CD14-positive monocyte (primary cell): ENCODE data around the gene PREP. TPM values are rescaled to one million over a fixed set of nuclear protein-coding genes. Genes with fewer than 3 reads are reported as not detected.

Experiments used
- DNase-seq, 3 donors: peaks; one replicate each; pipeline ENCODE4 v3.0.0-alpha.2; 2011 to 2022
- H2AFZ ChIP-seq: 2 replicates; pipeline ENCODE4 v1.6.0; 2012; ENCODE audit warnings: mild to moderate bottlenecking, low read depth, low read length, inconsistent platforms; ENCODE audit not compliant: insufficient read depth, poor library complexity, severe bottlenecking
- H3K27ac ChIP-seq, 2 donors: 1 replicate in 1 of 2; 2 replicates in 1 of 2; pipeline ENCODE4 v1.5.1; 2012 to 2013; ENCODE audit warnings: low read length in 2 of 2, control low read depth in 1 of 2, inconsistent platforms in 1 of 2, low read depth in 1 of 2, mild to moderate bottlenecking in 1 of 2
- H3K27me3 ChIP-seq, 2 donors: one replicate each; pipeline versions ENCODE4 v1.6.0 to v1.6.1; 2011 to 2013; ENCODE audit warnings: low read length in 2 of 2; ENCODE audit not compliant: control insufficient read depth in 2 of 2, insufficient read depth in 2 of 2
- H3K36me3 ChIP-seq, 2 donors: replicated peaks in 1 of 2; 1 replicate in 1 of 2; 2 replicates in 1 of 2; pipeline versions ENCODE4 v1.5.1 to v1.6.1; 2012 to 2013; ENCODE audit warnings: low read length in 2 of 2, control low read depth in 1 of 2, inconsistent platforms in 1 of 2, mild to moderate bottlenecking in 1 of 2; ENCODE audit not compliant: insufficient read depth in 2 of 2, control insufficient read depth in 1 of 2
- H3K4me1 ChIP-seq, 2 donors: 1 replicate in 1 of 2; 2 replicates in 1 of 2; pipeline versions ENCODE4 v1.5.1 to v1.6.1; 2012 to 2013; ENCODE audit warnings: low read length in 2 of 2, control low read depth in 1 of 2, inconsistent platforms in 1 of 2, mild to moderate bottlenecking in 1 of 2, moderate library complexity in 1 of 2; ENCODE audit not compliant: insufficient read depth in 2 of 2, control insufficient read depth in 1 of 2
- H3K4me2 ChIP-seq: replicated peaks from 2 replicates; pipeline ENCODE3; 2012; ENCODE audit warnings: low read length, moderate library complexity, mild to moderate bottlenecking; ENCODE audit not compliant: poor library complexity, severe bottlenecking; ENCODE audit errors: extremely low read depth
- H3K4me3 ChIP-seq, 3 experiments: fragments of 200-600 bp in 1 of 3; sonication (generic) in 1 of 3; replicated peaks in 1 of 3; 1 replicate in 2 of 3; 2 replicates in 1 of 3; pipeline ENCODE4 v1.5.1; 2011 to 2013; ENCODE audit warnings: low read length in 3 of 3, mild to moderate bottlenecking in 3 of 3, control low read depth in 2 of 3, low read depth in 2 of 3, inconsistent platforms in 1 of 3, moderate library complexity in 1 of 3
- H3K79me2 ChIP-seq: 2 replicates; pipeline ENCODE4 v1.6.0; 2012; ENCODE audit warnings: mild to moderate bottlenecking, control low read depth, inconsistent platforms, low read length, moderate library complexity; ENCODE audit not compliant: insufficient read depth
- H3K9ac ChIP-seq: 2 replicates; pipeline ENCODE4 v1.6.0; 2017; ENCODE audit warnings: low read length, mild to moderate bottlenecking; ENCODE audit not compliant: insufficient read depth, poor library complexity, severe bottlenecking
- H3K9me3 ChIP-seq, 2 donors: replicated peaks in 1 of 2; 1 replicate in 1 of 2; 2 replicates in 1 of 2; pipeline versions ENCODE4 v1.5.1 to v1.6.1; 2012 to 2013; ENCODE audit warnings: low read length in 2 of 2, control low read depth in 1 of 2; ENCODE audit not compliant: control insufficient read depth in 1 of 2, insufficient read depth in 1 of 2
- H4K20me1 ChIP-seq: 2 replicates; pipeline ENCODE4 v1.6.0; 2012; ENCODE audit warnings: mild to moderate bottlenecking, low read length, control low read depth, moderate library complexity; ENCODE audit not compliant: insufficient read depth
- H3K27ac Mint-ChIP-seq, 7 donors: one replicate each; pipeline ENCODE4 v1.8.0; 2020; ENCODE audit warnings: mild to moderate bottlenecking in 7 of 7, mixed read lengths in 7 of 7, moderate library complexity in 6 of 7, inconsistent platforms in 2 of 7
- H3K27me3 Mint-ChIP-seq, 3 donors: one replicate each; pipeline ENCODE4 v1.8.0; 2021 to 2022; ENCODE audit warnings: low read depth in 3 of 3, mild to moderate bottlenecking in 3 of 3, mixed read lengths in 3 of 3, moderate library complexity in 3 of 3, inconsistent platforms in 1 of 3
- H3K36me3 Mint-ChIP-seq, 2 donors: one replicate each; pipeline ENCODE4 v1.8.0; 2020; ENCODE audit warnings: mixed read lengths in 2 of 2, inconsistent platforms in 1 of 2, mild to moderate bottlenecking in 1 of 2
- H3K4me1 Mint-ChIP-seq: one replicate; pipeline ENCODE4 v1.8.0; 2020; ENCODE audit warnings: mild to moderate bottlenecking, mixed read lengths
- H3K4me3 Mint-ChIP-seq, 2 donors: one replicate each; pipeline ENCODE4 v1.8.0; 2020; ENCODE audit warnings: mild to moderate bottlenecking in 2 of 2, mixed read lengths in 2 of 2, moderate library complexity in 1 of 2
- H3K9me3 Mint-ChIP-seq, 7 donors: one replicate each; pipeline ENCODE4 v1.8.0; 2020 to 2022; ENCODE audit warnings: mixed read lengths in 7 of 7, mild to moderate bottlenecking in 6 of 7, moderate library complexity in 6 of 7, inconsistent platforms in 2 of 7
- CTCF ChIP-seq: fragments of 200-600 bp; IDR thresholded peaks from one replicate; pipeline ENCODE4 v1.8.0; 2022; ENCODE audit warnings: antibody characterized with exemption, mild to moderate bottlenecking
- WGBS: methylation state at CpG from one replicate; pipeline ENCODE4 v1.1.5; 2013; ENCODE audit warnings: missing lambda C conversion rate; ENCODE audit not compliant: insufficient coverage; 5-methylcytosine and 5-hydroxymethylcytosine counted together
- intact Hi-C, 2 donors: fragments of 100-400 bp; cut with micrococcal nuclease; formaldehyde crosslinking; loops; one replicate each; pipeline versions ENCODE4 v1.15.0 to v1.15.1; 2023
- polyA plus RNA-seq, 3 donors: library from polyadenylated mRNA; depleted of rRNA in 1 of 3; unstranded in 2 of 3; stranded (reverse) in 1 of 3; fragments of 300-500 nt in 2 of 3; fragments of >200 nt in 1 of 3; fragmentation: Illumina TruSeq in 2 of 3; gene quantifications; 1 replicate in 2 of 3; 2 replicates in 1 of 3; pipeline ENCODE4 v1.2.3, GENCODE V29; 2012 to 2021

Gene PREP
- polyA plus RNA-seq, 3 donors = 21.4 to 40.8 (median 30.7) TPM

DNA sequence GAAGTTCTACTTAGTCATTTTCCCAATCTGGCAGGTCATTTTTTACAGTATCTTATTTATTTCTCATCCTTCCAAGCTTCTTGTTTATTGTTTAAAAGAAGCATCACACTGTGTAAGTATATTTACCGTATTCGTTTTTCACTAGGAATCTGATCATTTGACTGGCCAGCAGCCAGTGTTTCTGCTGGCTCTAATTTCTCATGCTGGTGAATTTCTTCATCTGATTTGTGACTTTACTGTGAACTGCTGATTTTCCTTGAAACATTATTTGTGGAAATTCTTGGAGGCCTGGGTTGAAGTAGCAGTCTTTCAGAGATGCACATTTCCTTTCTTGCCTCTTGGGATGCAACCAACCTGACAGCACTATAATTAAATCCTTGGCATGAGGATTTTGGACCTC lies 65.9 kb downstream of the PREP start:
- no peak for TF ChIP-seq CTCF
- intact Hi-C loops = no loop called here
- Histone ChIP-seq H3K79me2 (no peaks in the 10 kb centered on the region), H3K4me2 (no peak overlapping the region), H3K4me1 (no peaks in the 10 kb centered on the region), H3K4me3 (no peak overlapping the region), H3K36me3 (peaks cover 20 to 65% of the 10 kb centered on the region in 2 donors), H3K9me3 (no peaks in the 10 kb centered on the region), H3K27me3 (no peaks in the 10 kb centered on the region), H2AFZ (no peak overlapping the region), H3K9ac (no peak overlapping the region), H4K20me1 (no peaks in the 10 kb centered on the region), H3K27ac (no peak overlapping the region)
- Mint-ChIP-seq H3K27ac (no peak overlapping the region), H3K9me3 (peaks cover 0 to 3% (median 0%) of the 10 kb centered on the region in 7 donors), H3K27me3 (no peaks in the 10 kb centered on the region), H3K4me3 (no peak overlapping the region), H3K4me1 (no peaks in the 10 kb centered on the region), H3K36me3 (peaks cover 71 to 75% of the 10 kb centered on the region in 2 donors)
- 100% methylated on average over 2 of the region's 2 CpGs for WGBS
- no peak for DNase-seq

- no peak overlapping the region for H2AFZ ChIP-seq
- no peak overlapping the region for H3K4me3 Mint-ChIP-seq
- H3K36me3 Mint-ChIP-seq = peaks cover 76 to 78% of the 10 kb centered on the region in 2 donors
- no peaks in the 10 kb centered on the region for H3K27me3 Mint-ChIP-seq
- no peaks in the 10 kb centered on the region for H3K27me3 ChIP-seq
- no peak overlapping the region for H3K27ac ChIP-seq
- no peak overlapping the region for H3K4me2 ChIP-seq
- H3K9ac ChIP-seq = no peak overlapping the region
- no peaks in the 10 kb centered on the region for H3K4me1 Mint-ChIP-seq
- H3K79me2 ChIP-seq = no peaks in the 10 kb centered on the region
- H3K9me3 Mint-ChIP-seq = no peaks in the 10 kb centered on the region
- H4K20me1 ChIP-seq = no peaks in the 10 kb centered on the region
- DNase-seq = no peak
- no peak for TF ChIP-seq CTCF
- H3K36me3 ChIP-seq = peaks cover 60 to 96% of the 10 kb centered on the region in 2 donors
- intact Hi-C loops = no loop called here
- no peaks in the 10 kb centered on the region for H3K9me3 ChIP-seq
- 100% methylated on average over 3 of the region's 4 CpGs for WGBS
- no peak overlapping the region for H3K4me3 ChIP-seq
- H3K27ac Mint-ChIP-seq = no peak overlapping the region
- no peaks in the 10 kb centered on the region for H3K4me1 ChIP-seq
Measured at GRCh38 chr6:105332576-105332975, 70.3 kb downstream of the PREP start.
